K562 (cell line): Measurements from ENCODE around the gene TSPAN3. TPM values are rescaled to one million over a fixed set of nuclear protein-coding genes. Genes with fewer than 3 reads are reported as not detected.

Experiments used
- BRD4 ChIP-seq: fragments of 200-600 bp; sonication (generic); IDR thresholded peaks from 2 replicates; pipeline ENCODE4 v1.6.1; 2017; ENCODE audit warnings: inconsistent platforms
- ETV6 ChIP-seq, 3 experiments: fragments of 150-350 bp in 1 of 3; sonication (generic) in 1 of 3; formaldehyde crosslinking in 1 of 3; IDR thresholded peaks; 2 replicates each; pipeline versions ENCODE4 v1.6.1 to v1.8.0; 2014 to 2022; ENCODE audit warnings: borderline replicate concordance in 2 of 3, low read depth in 2 of 3, antibody characterized with exemption in 1 of 3, low read length in 1 of 3, mild to moderate bottlenecking in 1 of 3, missing genetic modification reagents in 1 of 3
- FIP1L1 ChIP-seq: fragments of 200-400 bp; formaldehyde crosslinking; IDR thresholded peaks from 2 replicates; pipeline ENCODE4 v1.6.1; 2018; ENCODE audit warnings: mild to moderate bottlenecking, low read depth, low read length; ENCODE audit not compliant: poor library complexity, severe bottlenecking
- HDAC6 ChIP-seq: IDR thresholded peaks from 2 replicates; pipeline ENCODE4 v1.6.1; 2012; ENCODE audit warnings: low read depth, mild to moderate bottlenecking, control low read depth, inconsistent platforms, low read length, moderate library complexity
- HOXB6 ChIP-seq: fragments of 250-450 bp; sonication (Bioruptor Pico); IDR thresholded peaks from 2 replicates; pipeline ENCODE4 v1.5.1; 2022; ENCODE audit warnings: mild to moderate bottlenecking, borderline replicate concordance
- KHSRP ChIP-seq: fragments of 450-650 bp; IDR thresholded peaks from 2 replicates; pipeline ENCODE4 v1.6.1; 2017
- MEF2D ChIP-seq: conservative IDR thresholded peaks from 2 replicates; pipeline ENCODE4 v1.6.1; 2016; ENCODE audit warnings: low read depth, missing genetic modification characterization, missing compliant biosample characterization
- RAD51 ChIP-seq: fragments of 450-650 bp; IDR thresholded peaks from 2 replicates; pipeline ENCODE4 v1.7.1; 2016; ENCODE audit warnings: low read depth, mild to moderate bottlenecking, borderline replicate concordance
- SPI1 ChIP-seq: IDR thresholded peaks from 2 replicates; pipeline ENCODE4 v1.6.1; 2011; ENCODE audit warnings: low read depth, low read length, control low read depth, borderline replicate concordance
- TAL1 ChIP-seq: fragments of 450-650 bp; IDR thresholded peaks from 2 replicates; pipeline ENCODE4 v1.6.1; 2016; ENCODE audit warnings: mild to moderate bottlenecking
- polyA plus RNA-seq, 8 experiments: library from polyadenylated mRNA; depleted of rRNA in 4 of 8; stranded (reverse) in 5 of 8; unstranded in 3 of 8; fragments of >200 nt; fragmentation: Nextera tagmentation in 2 of 8; fragmentation: Illumina TruSeq in 1 of 8; extraction: Ambion mirVana in 2 of 8; extraction: Trizol in 1 of 8; gene quantifications; 2 replicates each; pipeline versions ENCODE4 v1.2.1 to v1.2.3, GENCODE V29; 2011 to 2014; ENCODE audit warnings: inconsistent platforms in 1 of 8, missing spikeins in 1 of 8
- total RNA-seq, 7 experiments: library from RNA; depleted of rRNA in 6 of 7; stranded (reverse); fragments of >200 nt in 6 of 7; fragmentation: Illumina TruSeq in 2 of 7; extraction: Trizol in 2 of 7; gene quantifications; 2 replicates each; pipeline versions ENCODE4 v1.2.1 to v1.2.3, GENCODE V29; 2011 to 2021; ENCODE audit warnings: low replicate concordance in 1 of 7
- TF ChIP-seq, protein P1 (sequence below): fragments of 450-650 bp; formaldehyde crosslinking; IDR thresholded peaks from 2 replicates; pipeline ENCODE4 v1.4.0; 2020; ENCODE audit warnings: mild to moderate bottlenecking, moderate library complexity
- TF ChIP-seq, protein P2 (sequence below): fragments of 450-650 bp; formaldehyde crosslinking; IDR thresholded peaks from 2 replicates; pipeline ENCODE4 v1.4.0; 2020; ENCODE audit warnings: mild to moderate bottlenecking, moderate library complexity
- TF ChIP-seq, protein P3 (sequence below): sonication (generic); formaldehyde crosslinking; IDR thresholded peaks from 2 replicates; pipeline ENCODE4 v1.8.0; 2022; ENCODE audit warnings: missing genetic modification reagents, mild to moderate bottlenecking, moderate library complexity, borderline replicate concordance
- TF ChIP-seq, protein P4 (sequence below): fragments of 250-450 bp; sonication (Bioruptor Pico); IDR thresholded peaks from 2 replicates; pipeline ENCODE4 v1.4.0; 2020; ENCODE audit warnings: borderline replicate concordance
- TF ChIP-seq, protein P5 (sequence below): fragments of 250-450 bp; sonication (Bioruptor Pico); IDR thresholded peaks from 2 replicates; pipeline ENCODE4 v1.8.0; 2021; ENCODE audit warnings: moderate library complexity, mild to moderate bottlenecking, inconsistent platforms
- TF ChIP-seq, protein P6 (sequence below): fragments of 250-450 bp; sonication (Bioruptor Pico); IDR thresholded peaks from 2 replicates; pipeline ENCODE4 v1.8.0; 2022; ENCODE audit warnings: inconsistent platforms
- TF ChIP-seq, protein P7 (sequence below): IDR thresholded peaks from 2 replicates; pipeline ENCODE4 v1.6.1; 2012; ENCODE audit warnings: low read depth, low read length, improper control_type of control experiment, borderline replicate concordance

The TSPAN3 gene
- total and polyA plus RNA-seq, 9 of the 15 experiments (the other 6 are each of a cell fraction or from before 2014, with no cell fraction given): 14.3 to 144 (median 71.1) TPM

DNA sequence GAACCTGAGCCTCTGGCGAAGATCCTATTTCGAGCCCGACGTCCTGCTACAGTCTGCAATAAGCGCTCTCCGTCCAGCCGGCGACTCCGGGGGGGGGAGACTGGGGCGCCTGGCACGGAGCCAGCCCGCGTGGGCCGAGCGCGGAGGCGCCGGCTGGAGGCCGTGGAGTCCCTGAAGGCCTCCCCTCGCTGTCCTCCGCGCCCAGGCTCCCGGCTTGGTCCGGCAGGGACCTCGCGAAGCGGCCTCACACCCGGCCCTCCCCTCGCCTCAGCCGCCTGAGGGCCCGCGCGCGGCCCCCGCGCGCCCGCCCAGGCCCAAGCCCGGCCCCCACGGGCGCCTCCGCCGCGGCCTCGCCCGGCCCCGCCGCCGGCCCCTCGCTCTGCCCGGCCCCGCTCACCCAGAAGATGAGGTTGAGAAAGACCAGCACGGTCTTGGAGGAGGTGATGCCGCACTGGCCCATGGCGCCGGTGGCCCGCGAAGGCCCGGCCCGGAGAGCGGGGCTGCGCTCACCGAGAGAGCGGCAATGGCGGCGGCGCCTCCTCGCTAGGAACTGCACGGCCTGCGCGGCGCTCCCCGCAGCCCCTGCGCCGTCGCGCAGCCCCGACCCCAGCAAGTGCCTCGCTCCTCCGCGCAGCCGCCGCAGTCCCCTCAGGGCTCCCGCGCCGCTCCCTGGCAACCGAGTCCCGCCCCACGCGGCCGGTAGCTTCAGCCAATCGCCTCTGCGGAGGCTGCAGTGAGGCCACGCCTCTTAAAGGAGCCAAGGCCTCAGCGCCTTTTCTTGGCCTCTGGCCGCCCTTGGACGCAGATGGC is at the start of gene TSPAN3 (continued):
- TF ChIP-seq HOXB6 (no peak), ETV6 (IDR thresholded peaks at IDR 0.05; ENCODE audit: borderline replicate concordance in 1 of 2, low read depth in 2 of 2, low read length in 1 of 2) (no peak), ETV6 (CRISPR knock-in tag; IDR thresholded peaks at IDR 0.05; ENCODE audit: borderline replicate concordance) (no peak), SPI1 (no peak), RAD51 (no peak), KHSRP (no peak), TAL1 (no peak), MEF2D (tag) (no peak), FIP1L1 (peak; percentile 59), BRD4 (no peak), HDAC6 (no peak)
- TF ChIP-seq, protein P1, sequence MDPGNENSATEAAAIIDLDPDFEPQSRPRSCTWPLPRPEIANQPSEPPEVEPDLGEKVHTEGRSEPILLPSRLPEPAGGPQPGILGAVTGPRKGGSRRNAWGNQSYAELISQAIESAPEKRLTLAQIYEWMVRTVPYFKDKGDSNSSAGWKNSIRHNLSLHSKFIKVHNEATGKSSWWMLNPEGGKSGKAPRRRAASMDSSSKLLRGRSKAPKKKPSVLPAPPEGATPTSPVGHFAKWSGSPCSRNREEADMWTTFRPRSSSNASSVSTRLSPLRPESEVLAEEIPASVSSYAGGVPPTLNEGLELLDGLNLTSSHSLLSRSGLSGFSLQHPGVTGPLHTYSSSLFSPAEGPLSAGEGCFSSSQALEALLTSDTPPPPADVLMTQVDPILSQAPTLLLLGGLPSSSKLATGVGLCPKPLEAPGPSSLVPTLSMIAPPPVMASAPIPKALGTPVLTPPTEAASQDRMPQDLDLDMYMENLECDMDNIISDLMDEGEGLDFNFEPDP (CRISPR knock-in tag): no peak
- TF ChIP-seq, protein P2, sequence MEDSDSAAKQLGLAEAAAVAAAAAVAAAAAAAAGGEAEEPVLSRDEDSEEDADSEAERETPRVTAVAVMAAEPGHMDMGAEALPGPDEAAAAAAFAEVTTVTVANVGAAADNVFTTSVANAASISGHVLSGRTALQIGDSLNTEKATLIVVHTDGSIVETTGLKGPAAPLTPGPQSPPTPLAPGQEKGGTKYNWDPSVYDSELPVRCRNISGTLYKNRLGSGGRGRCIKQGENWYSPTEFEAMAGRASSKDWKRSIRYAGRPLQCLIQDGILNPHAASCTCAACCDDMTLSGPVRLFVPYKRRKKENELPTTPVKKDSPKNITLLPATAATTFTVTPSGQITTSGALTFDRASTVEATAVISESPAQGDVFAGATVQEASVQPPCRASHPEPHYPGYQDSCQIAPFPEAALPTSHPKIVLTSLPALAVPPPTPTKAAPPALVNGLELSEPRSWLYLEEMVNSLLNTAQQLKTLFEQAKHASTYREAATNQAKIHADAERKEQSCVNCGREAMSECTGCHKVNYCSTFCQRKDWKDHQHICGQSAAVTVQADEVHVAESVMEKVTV: no peak
- TF ChIP-seq, protein P3, sequence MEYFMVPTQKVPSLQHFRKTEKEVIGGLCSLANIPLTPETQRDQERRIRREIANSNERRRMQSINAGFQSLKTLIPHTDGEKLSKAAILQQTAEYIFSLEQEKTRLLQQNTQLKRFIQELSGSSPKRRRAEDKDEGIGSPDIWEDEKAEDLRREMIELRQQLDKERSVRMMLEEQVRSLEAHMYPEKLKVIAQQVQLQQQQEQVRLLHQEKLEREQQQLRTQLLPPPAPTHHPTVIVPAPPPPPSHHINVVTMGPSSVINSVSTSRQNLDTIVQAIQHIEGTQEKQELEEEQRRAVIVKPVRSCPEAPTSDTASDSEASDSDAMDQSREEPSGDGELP: peak; percentile 64; the same call in 1 of the 2 replicates
- TF ChIP-seq, protein P4, sequence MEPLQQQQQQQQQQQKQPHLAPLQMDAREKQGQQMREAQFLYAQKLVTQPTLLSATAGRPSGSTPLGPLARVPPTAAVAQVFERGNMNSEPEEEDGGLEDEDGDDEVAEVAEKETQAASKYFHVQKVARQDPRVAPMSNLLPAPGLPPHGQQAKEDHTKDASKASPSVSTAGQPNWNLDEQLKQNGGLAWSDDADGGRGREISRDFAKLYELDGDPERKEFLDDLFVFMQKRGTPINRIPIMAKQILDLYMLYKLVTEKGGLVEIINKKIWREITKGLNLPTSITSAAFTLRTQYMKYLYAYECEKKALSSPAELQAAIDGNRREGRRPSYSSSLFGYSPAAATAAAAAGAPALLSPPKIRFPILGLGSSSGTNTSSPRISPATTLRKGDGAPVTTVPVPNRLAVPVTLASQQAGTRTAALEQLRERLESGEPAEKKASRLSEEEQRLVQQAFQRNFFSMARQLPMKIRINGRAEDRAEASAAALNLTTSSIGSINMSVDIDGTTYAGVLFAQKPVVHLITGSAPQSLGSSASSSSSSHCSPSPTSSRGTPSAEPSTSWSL: no peak
- TF ChIP-seq, protein P5, sequence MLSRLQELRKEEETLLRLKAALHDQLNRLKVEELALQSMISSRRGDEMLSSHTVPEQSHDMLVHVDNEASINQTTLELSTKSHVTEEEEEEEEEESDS (CRISPR knock-in tag): no peak
- TF ChIP-seq, protein P6, sequence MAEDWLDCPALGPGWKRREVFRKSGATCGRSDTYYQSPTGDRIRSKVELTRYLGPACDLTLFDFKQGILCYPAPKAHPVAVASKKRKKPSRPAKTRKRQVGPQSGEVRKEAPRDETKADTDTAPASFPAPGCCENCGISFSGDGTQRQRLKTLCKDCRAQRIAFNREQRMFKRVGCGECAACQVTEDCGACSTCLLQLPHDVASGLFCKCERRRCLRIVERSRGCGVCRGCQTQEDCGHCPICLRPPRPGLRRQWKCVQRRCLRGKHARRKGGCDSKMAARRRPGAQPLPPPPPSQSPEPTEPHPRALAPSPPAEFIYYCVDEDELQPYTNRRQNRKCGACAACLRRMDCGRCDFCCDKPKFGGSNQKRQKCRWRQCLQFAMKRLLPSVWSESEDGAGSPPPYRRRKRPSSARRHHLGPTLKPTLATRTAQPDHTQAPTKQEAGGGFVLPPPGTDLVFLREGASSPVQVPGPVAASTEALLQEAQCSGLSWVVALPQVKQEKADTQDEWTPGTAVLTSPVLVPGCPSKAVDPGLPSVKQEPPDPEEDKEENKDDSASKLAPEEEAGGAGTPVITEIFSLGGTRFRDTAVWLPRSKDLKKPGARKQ: no peak
- TF ChIP-seq, protein P7, sequence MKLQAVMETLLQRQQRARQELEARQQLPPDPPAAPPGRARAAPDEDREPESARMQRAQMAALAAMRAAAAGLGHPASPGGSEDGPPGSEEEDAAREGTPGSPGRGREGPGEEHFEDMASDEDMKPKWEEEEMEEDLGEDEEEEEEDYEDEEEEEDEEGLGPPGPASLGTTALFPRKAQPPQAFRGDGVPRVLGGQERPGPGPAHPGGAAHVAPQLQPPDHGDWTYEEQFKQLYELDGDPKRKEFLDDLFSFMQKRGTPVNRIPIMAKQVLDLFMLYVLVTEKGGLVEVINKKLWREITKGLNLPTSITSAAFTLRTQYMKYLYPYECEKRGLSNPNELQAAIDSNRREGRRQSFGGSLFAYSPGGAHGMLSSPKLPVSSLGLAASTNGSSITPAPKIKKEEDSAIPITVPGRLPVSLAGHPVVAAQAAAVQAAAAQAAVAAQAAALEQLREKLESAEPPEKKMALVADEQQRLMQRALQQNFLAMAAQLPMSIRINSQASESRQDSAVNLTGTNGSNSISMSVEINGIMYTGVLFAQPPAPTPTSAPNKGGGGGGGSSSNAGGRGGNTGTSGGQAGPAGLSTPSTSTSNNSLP: no peak
